HepG2 (cell line): ENCODE results near the gene PLVAP. TPM values are rescaled to one million over a fixed set of nuclear protein-coding genes. Genes with fewer than 3 reads are reported as not detected.

Source experiments
- CBFB ChIP-seq: sonication (generic); formaldehyde crosslinking; IDR thresholded peaks from 2 replicates; pipeline ENCODE4 v1.4.0; 2020; ENCODE audit warnings: missing genetic modification reagents
- CTCF ChIP-seq: sonication (generic); formaldehyde crosslinking; IDR thresholded peaks from 2 replicates; pipeline ENCODE4 v1.5.0; 2020; ENCODE audit warnings: mild to moderate bottlenecking, missing genetic modification reagents, moderate library complexity
- DPF2 ChIP-seq: sonication (generic); formaldehyde crosslinking; IDR thresholded peaks from 2 replicates; pipeline ENCODE4 v1.4.0; 2020; ENCODE audit warnings: mild to moderate bottlenecking, low read depth, missing genetic modification reagents, borderline replicate concordance
- HMG20B ChIP-seq: conservative IDR thresholded peaks from 2 replicates; pipeline ENCODE4 v1.6.1; 2016; ENCODE audit warnings: missing genetic modification reagents, missing compliant biosample characterization
- NR1H2 ChIP-seq: sonication (generic); formaldehyde crosslinking; IDR thresholded peaks from 2 replicates; pipeline ENCODE4 v1.8.1; 2022; ENCODE audit warnings: low read depth, missing genetic modification reagents, borderline replicate concordance
- POGK ChIP-seq: sonication (generic); formaldehyde crosslinking; conservative IDR thresholded peaks from 2 replicates; pipeline ENCODE4 v1.8.0; 2022; ENCODE audit warnings: mild to moderate bottlenecking, moderate library complexity, missing genetic modification reagents
- RARG ChIP-seq: sonication (generic); formaldehyde crosslinking; IDR thresholded peaks from 2 replicates; pipeline ENCODE4 v1.4.0; 2020; ENCODE audit warnings: low read depth, mild to moderate bottlenecking, missing genetic modification reagents
- SP4 ChIP-seq: sonication (generic); formaldehyde crosslinking; IDR thresholded peaks from 2 replicates; pipeline ENCODE4 v1.8.1; 2023; ENCODE audit warnings: mild to moderate bottlenecking, missing genetic modification reagents
- STAT6 ChIP-seq: sonication (generic); formaldehyde crosslinking; IDR thresholded peaks from 2 replicates; pipeline ENCODE4 v1.4.0; 2020; ENCODE audit warnings: missing genetic modification reagents, mild to moderate bottlenecking, borderline replicate concordance
- TCF7L2 ChIP-seq: IDR thresholded peaks from 2 replicates; pipeline ENCODE4 v1.6.1; 2011; ENCODE audit warnings: mild to moderate bottlenecking, low read depth, low read length, moderate library complexity
- ZNF280D ChIP-seq: sonication (generic); formaldehyde crosslinking; IDR thresholded peaks from 2 replicates; pipeline ENCODE4 v1.5.1; 2020; ENCODE audit warnings: mild to moderate bottlenecking, missing genetic modification reagents
- ZNF33B ChIP-seq: sonication (generic); formaldehyde crosslinking; IDR thresholded peaks from 2 replicates; pipeline ENCODE4 v1.5.1; 2020; ENCODE audit warnings: mild to moderate bottlenecking, missing genetic modification reagents
- ZNF512B ChIP-seq: sonication (generic); formaldehyde crosslinking; IDR thresholded peaks from 2 replicates; pipeline ENCODE4 v1.5.1; 2020; ENCODE audit warnings: missing genetic modification reagents, mild to moderate bottlenecking, borderline replicate concordance
- ZNF563 ChIP-seq: sonication (generic); formaldehyde crosslinking; IDR thresholded peaks from 2 replicates; pipeline ENCODE4 v1.8.0; 2022; ENCODE audit warnings: mild to moderate bottlenecking, moderate library complexity, missing genetic modification reagents
- polyA plus RNA-seq, 8 experiments: library from polyadenylated mRNA; depleted of rRNA in 3 of 8; stranded (reverse) in 7 of 8; unstranded in 1 of 8; fragments of >200 nt; fragmentation: Illumina TruSeq in 4 of 8; extraction: Trizol in 4 of 8; gene quantifications; 2 replicates each; pipeline versions ENCODE4 v1.2.1 to v1.2.3, GENCODE V29; 2011 to 2016; ENCODE audit warnings: low read depth in 4 of 8, missing spikeins in 1 of 8, mixed read lengths in 1 of 8; ENCODE audit not compliant: insufficient read depth in 1 of 8
- total RNA-seq, 5 experiments: library from RNA; depleted of rRNA; stranded (reverse); fragments of >200 nt; fragmentation: Illumina TruSeq; extraction: Trizol; gene quantifications; 2 replicates each; pipeline ENCODE4 v1.2.3, GENCODE V29; 2016; ENCODE audit warnings: low read depth in 1 of 5

Gene PLVAP
- total and polyA plus RNA-seq, 2 of the 13 experiments (the other 11 are each of a cell fraction or from before 2014, with no cell fraction given): 0.26 TPM; not detected in 1

- TF ChIP-seq DPF2 (no peak), ZNF512B (no peak), ZNF563 (CRISPR knock-in tag) (no peak), CBFB (CRISPR knock-in tag) (no peak), RARG (CRISPR knock-in tag) (no peak), TCF7L2 (no peak), NR1H2 (no peak), CTCF (CRISPR knock-in tag) (peak; percentile 96), SP4 (CRISPR knock-in tag) (no peak), ZNF280D (no peak), STAT6 (no peak), HMG20B (CRISPR knock-in tag) (no peak), ZNF33B (CRISPR knock-in tag) (no peak; the same call in 1 of the 2 replicates), POGK (peak; percentile 75)
These were observed 71.4 kb downstream of the PLVAP start, which contains the start of gene MRPL34 (continued) for GRCh38 chr19:17305517-17306284.
